ENCODE results near the gene RBM10. TPM values are rescaled to one million over a fixed set of nuclear protein-coding genes. Genes with fewer than 3 reads are reported as not detected.

Gene RBM10
- total RNA-seq, 1 experiment from 2014 or later = 55.8 TPM

DNA sequence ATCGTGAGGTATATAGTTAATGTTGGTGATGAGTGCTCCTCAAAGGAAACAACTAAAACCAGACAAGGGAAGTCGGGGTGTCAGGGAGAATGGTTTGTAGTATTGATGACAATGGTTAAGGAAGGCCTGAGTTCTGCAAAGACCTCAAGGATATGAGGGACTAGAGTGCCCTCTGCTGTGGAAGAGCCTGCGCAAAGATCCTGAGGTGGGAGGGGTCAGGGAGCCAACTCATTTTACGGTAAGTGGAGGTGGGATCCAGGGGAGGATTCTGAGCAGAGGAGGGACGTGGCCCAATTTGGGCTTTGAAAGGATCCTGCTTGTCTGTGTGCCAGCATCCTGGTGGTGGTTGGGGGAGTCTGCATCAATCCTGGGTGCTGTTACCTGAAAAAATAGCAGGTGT is 59.9 kb downstream of the RBM10 start:
- Histone ChIP-seq H3K79me2 (ENCODE audit: insufficient read depth, low read length) (no peaks in the 10 kb centered on the region), H3K27ac (ENCODE audit: insufficient read length, low read depth, low read length) (no peak overlapping the region), H3T11ph (ENCODE audit: low read length) (no peak overlapping the region), H3K4me1 (ENCODE audit: insufficient read depth, low read length) (no peaks in the 10 kb centered on the region), H4K20me1 (ENCODE audit: control insufficient read depth, insufficient read depth, insufficient read length) (no peaks in the 10 kb centered on the region), H2AK5ac (ENCODE audit: insufficient read length, low read length) (no peak overlapping the region), H3K27me3 (ENCODE audit: insufficient read depth, low read length) (no peaks in the 10 kb centered on the region), H3K23me2 (ENCODE audit: insufficient read length, low read depth, low read length, poor library complexity, severe bottlenecking) (no peaks in the 10 kb centered on the region), H2BK15ac (ENCODE audit: low read depth, low read length) (no peak overlapping the region), H4K8ac (replicated peaks; ENCODE audit: insufficient read length, low read depth, low read length) (no peak overlapping the region), H2BK20ac (ENCODE audit: low read depth, low read length, poor library complexity, severe bottlenecking) (no peak overlapping the region), H3K79me1 (ENCODE audit: insufficient read depth, low read depth, low read length, poor library complexity, severe bottlenecking) (no peaks in the 10 kb centered on the region), H3K9ac (ENCODE audit: extremely low read depth, insufficient read length, low read length) (no peak overlapping the region), H3K23ac (ENCODE audit: insufficient read length, low read depth, low read length) (no peak overlapping the region), H2BK5ac (ENCODE audit: insufficient read length, low read length) (no peak overlapping the region), H3K56ac (ENCODE audit: insufficient read length, low read depth, low read length) (no peak overlapping the region), H2BK12ac (ENCODE audit: insufficient read length, low read depth, low read length) (no peak overlapping the region), H2BK120ac (ENCODE audit: low read depth, low read length, poor library complexity, severe bottlenecking) (no peak overlapping the region), H3K4me2 (ENCODE audit: insufficient read depth, insufficient read length, low read length) (no peak overlapping the region), H3K18ac (ENCODE audit: insufficient read length, low read depth, low read length) (no peak overlapping the region), H2AFZ (ENCODE audit: low read length) (no peak overlapping the region), H3K14ac (ENCODE audit: insufficient read depth, low read length) (no peak overlapping the region), H3K9me3 (ENCODE audit: control insufficient read depth, low read depth, low read length) (no peaks in the 10 kb centered on the region), H3K4ac (ENCODE audit: low read depth, low read length) (no peak overlapping the region), H4K5ac (ENCODE audit: insufficient read length, low read depth, low read length) (no peak overlapping the region), H4K91ac (ENCODE audit: insufficient read length, low read depth, low read length) (no peak overlapping the region)
- TF ChIP-seq, protein P1, sequence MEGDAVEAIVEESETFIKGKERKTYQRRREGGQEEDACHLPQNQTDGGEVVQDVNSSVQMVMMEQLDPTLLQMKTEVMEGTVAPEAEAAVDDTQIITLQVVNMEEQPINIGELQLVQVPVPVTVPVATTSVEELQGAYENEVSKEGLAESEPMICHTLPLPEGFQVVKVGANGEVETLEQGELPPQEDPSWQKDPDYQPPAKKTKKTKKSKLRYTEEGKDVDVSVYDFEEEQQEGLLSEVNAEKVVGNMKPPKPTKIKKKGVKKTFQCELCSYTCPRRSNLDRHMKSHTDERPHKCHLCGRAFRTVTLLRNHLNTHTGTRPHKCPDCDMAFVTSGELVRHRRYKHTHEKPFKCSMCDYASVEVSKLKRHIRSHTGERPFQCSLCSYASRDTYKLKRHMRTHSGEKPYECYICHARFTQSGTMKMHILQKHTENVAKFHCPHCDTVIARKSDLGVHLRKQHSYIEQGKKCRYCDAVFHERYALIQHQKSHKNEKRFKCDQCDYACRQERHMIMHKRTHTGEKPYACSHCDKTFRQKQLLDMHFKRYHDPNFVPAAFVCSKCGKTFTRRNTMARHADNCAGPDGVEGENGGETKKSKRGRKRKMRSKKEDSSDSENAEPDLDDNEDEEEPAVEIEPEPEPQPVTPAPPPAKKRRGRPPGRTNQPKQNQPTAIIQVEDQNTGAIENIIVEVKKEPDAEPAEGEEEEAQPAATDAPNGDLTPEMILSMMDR (conservative IDR thresholded peaks at IDR 0.05) = peak; percentile 24; the same call in 1 of the 3 replicates
- no peak for DNase-seq
- H3K4me3 Mint-ChIP-seq = no peak overlapping the region
- WGBS (ENCODE audit: extremely low coverage, insufficient read length, low lambda C conversion rate) = no CpG with 5 or more reads among the region's 5 CpGs
- no peaks in the 10 kb centered on the region; a peak in 1 of 5 replicates for H3K9me3 Mint-ChIP-seq
- 0 out of 7 replicates have a peak overlapping the region, but pooled peaks of 1 of the 3 experiments have one; percentile 77 for H3K27ac Mint-ChIP-seq
- H3K4me1 Mint-ChIP-seq = no peaks in the 10 kb centered on the region
- H3K36me3 Mint-ChIP-seq (ENCODE audit: insufficient read depth in 1 of 3, low read depth in 3 of 3) = peaks cover 86 to 100% (median 100%) of the 10 kb centered on the region in 3 experiments
- no peaks in the 10 kb centered on the region for H3K27me3 Mint-ChIP-seq (ENCODE audit: low read depth)
